Vagina (tissue), 2 donors: ENCODE results near the gene ZNF423.

Experiments used
- CTCF ChIP-seq, 3 experiments: fragments of 450-650 bp in 2 of 3; fragments of 200-600 bp in 1 of 3; sonication (generic) in 1 of 3; IDR thresholded peaks; one replicate each; pipeline ENCODE4 v1.5.1; 2017 to 2019; ENCODE audit warnings: antibody characterized with exemption in 3 of 3, mild to moderate bottlenecking in 2 of 3, moderate library complexity in 2 of 3
- POLR2A ChIP-seq, 2 donors: fragments of 450-650 bp; IDR thresholded peaks; one replicate each; pipeline ENCODE4 v1.6.1; 2017; ENCODE audit warnings: antibody characterized with exemption in 2 of 2, mild to moderate bottlenecking in 2 of 2, moderate library complexity in 2 of 2

GRCh38 chr16:49615576-49615975, 240.3 kb downstream of the ZNF423 start:
- TF ChIP-seq CTCF (IDR thresholded peaks at IDR 0.05): no peak
- no peak for TF ChIP-seq POLR2A (IDR thresholded peaks at IDR 0.05)
